ENCODE data around the gene PBX3. TPM values are rescaled to one million over a fixed set of nuclear protein-coding genes. Genes with fewer than 3 reads are reported as not detected.

Gene PBX3
- total RNA-seq, 1 donor from 2014 or later = 4.6 TPM

GRCh38 chr9:125995006-125995405 is 247.8 kb downstream of the PBX3 start:
- no peak for DNase-seq (ENCODE audit: low read depth in 2 of 2)

GRCh38 chr9:125995706-125996105 is 248.5 kb downstream of the PBX3 start:
- DNase-seq (ENCODE audit: low read depth in 2 of 2) = no peak

GRCh38 chr9:125996791-125997190 is 249.6 kb downstream of the PBX3 start:
- no peak for DNase-seq (ENCODE audit: low read depth in 2 of 2)

GRCh38 chr9:125997196-125997823 is 250.1 kb downstream of the PBX3 start:
- DNase-seq (ENCODE audit: low read depth in 2 of 2) = no peak

- no peak for DNase-seq (ENCODE audit: low read depth in 2 of 2)
These were observed 251.8 kb downstream of the PBX3 start for GRCh38 chr9:125998837-125999503.

- no peak for DNase-seq (ENCODE audit: low read depth in 2 of 2)
These were observed 252.3 kb downstream of the PBX3 start for GRCh38 chr9:125999504-125999881.

- DNase-seq (ENCODE audit: low read depth in 2 of 2) = no peak
These were observed 253.1 kb downstream of the PBX3 start for GRCh38 chr9:126000256-126000655.

- DNase-seq (ENCODE audit: low read depth in 2 of 2) = no peak
These were observed 253.8 kb downstream of the PBX3 start for GRCh38 chr9:126000731-126001580.

- DNase-seq (ENCODE audit: low read depth in 2 of 2) = no peak
These were observed 254.5 kb downstream of the PBX3 start for GRCh38 chr9:126001581-126002225.

- no peak for DNase-seq (ENCODE audit: low read depth in 2 of 2)
These were observed 255.5 kb downstream of the PBX3 start for GRCh38 chr9:126002476-126003350.

- DNase-seq (ENCODE audit: low read depth in 2 of 2) = peak in 1 of 2 donors; percentile 3
These were observed 261.9 kb downstream of the PBX3 start for GRCh38 chr9:126009047-126009446.

- no peak for DNase-seq (ENCODE audit: low read depth in 2 of 2)
These were observed 267.6 kb downstream of the PBX3 start for GRCh38 chr9:126014726-126015125.

- DNase-seq (ENCODE audit: low read depth in 2 of 2) = no peak
These were observed 268.3 kb downstream of the PBX3 start for GRCh38 chr9:126015424-126015823.

GRCh38 chr9:126016579-126017290 is 269.6 kb downstream of the PBX3 start:
- DNase-seq (ENCODE audit: low read depth in 2 of 2) = no peak

Other genes starting within 250 kb of the PBX3 start
- gene MAPKAP1, start 40.2 kb upstream of the PBX3 start, total RNA-seq = 44.9 and 55.9 TPM in 2 replicates